GM12878 (cell line): ENCODE results near the gene FRMD3. TPM values are rescaled to one million over a fixed set of nuclear protein-coding genes. Genes with fewer than 3 reads are reported as not detected.

ENCODE experiments used
- ATAC-seq: fragments of 200-7000 bp; cut with Tn5 transposase; 3 replicates; pipeline ENCODE4 v1.9.1; 2020; ENCODE audit warnings: mild to moderate bottlenecking, moderate library complexity
- BruUV-seq: library from RNA; stranded (reverse); fragments of 400-500 nt; replicated peaks from 2 replicates; lab custom pipeline; 2021; lab: Mats Ljungman, UMichigan
- CTCF ChIA-PET: fragments of 300-600 bp; sonication (Branson Sonifier 250); formaldehyde crosslinking; extraction: SDS; loops from one replicate; lab custom pipeline; 2021; ENCODE audit warnings: inconsistent platforms; lab: Yijun Ruan, JAX
- POLR2A ChIA-PET: fragments of 350-600 bp; formaldehyde crosslinking; extraction: SDS; loops from one replicate; lab custom pipeline; 2021; ENCODE audit warnings: inconsistent platforms; lab: Charles Lee
- RAD21 ChIA-PET: fragments of 300-600 bp; sonication (Branson Sonifier 250); formaldehyde crosslinking; loops from one replicate; lab custom pipeline; 2023; ENCODE audit warnings: antibody characterized with exemption; ENCODE audit not compliant: unreplicated experiment; lab: Charles Lee
- SMC1A ChIA-PET: fragments of 300-600 bp; sonication (Branson Sonifier 250); formaldehyde crosslinking; loops from one replicate; lab custom pipeline; 2023; ENCODE audit not compliant: unreplicated experiment, uncharacterized antibody; lab: Charles Lee
- DNase-seq: peaks from one replicate; pipeline ENCODE4 v3.0.0-alpha.2; 2011; ENCODE audit warnings: low read depth, low spot score
- FAIRE-seq: peaks from 3 replicates; lab custom pipeline; 2011; peaks lifted over from hg19 to GRCh38; lab: Jason Lieb, UNC
- H2AFZ ChIP-seq: 2 replicates; pipeline ENCODE4 v1.6.0; 2011; ENCODE audit warnings: low read depth, low read length, control low read depth; ENCODE audit not compliant: control insufficient read depth
- H3K27ac ChIP-seq: 2 replicates; pipeline ENCODE4 v1.5.1; 2011; ENCODE audit warnings: control low read depth; ENCODE audit not compliant: control insufficient read depth, insufficient read depth
- H3K27me3 ChIP-seq, 2 experiments: replicated peaks in 1 of 2; 2 replicates each; pipeline versions ENCODE4 v1.6.0 to v1.6.1; 2011; ENCODE audit warnings: low read length in 1 of 2; ENCODE audit not compliant: control insufficient read depth in 2 of 2, insufficient read depth in 2 of 2
- H3K36me3 ChIP-seq, 2 experiments: 2 replicates each; pipeline ENCODE4 v1.5.1; 2011; ENCODE audit warnings: low read length in 1 of 2; ENCODE audit not compliant: control insufficient read depth in 2 of 2, insufficient read depth in 2 of 2
- H3K4me1 ChIP-seq: 2 replicates; pipeline ENCODE4 v1.6.1; 2011; ENCODE audit warnings: mild to moderate bottlenecking, low read length, moderate library complexity, mixed read lengths; ENCODE audit not compliant: control insufficient read depth, insufficient read depth
- H3K4me2 ChIP-seq: 2 replicates; pipeline ENCODE4 v1.6.0; 2011; ENCODE audit warnings: control low read depth; ENCODE audit not compliant: control insufficient read depth, insufficient read depth
- H3K4me3 ChIP-seq: fragments of 200-600 bp; sonication (generic); 2 replicates; pipeline ENCODE4 v1.5.1; 2016
- H3K79me2 ChIP-seq: 2 replicates; pipeline ENCODE4 v1.6.0; 2011; ENCODE audit warnings: low read length; ENCODE audit not compliant: control insufficient read depth, insufficient read depth
- H3K9ac ChIP-seq: 2 replicates; pipeline ENCODE4 v1.8.0; 2011; ENCODE audit warnings: low read length, control low read depth, mixed read lengths; ENCODE audit not compliant: control insufficient read depth, insufficient read depth
- H3K9me3 ChIP-seq: replicated peaks from 3 replicates; pipeline ENCODE4 v1.5.1; 2011; ENCODE audit warnings: mild to moderate bottlenecking, low read length; ENCODE audit not compliant: control insufficient read depth, insufficient read depth
- H4K20me1 ChIP-seq: 2 replicates; pipeline ENCODE4 v1.6.0; 2011; ENCODE audit not compliant: control insufficient read depth, insufficient read depth
- BRCA1 ChIP-seq: IDR thresholded peaks from 2 replicates; pipeline ENCODE4 v1.6.1; 2011; ENCODE audit warnings: low read depth, low read length, improper control_type of control experiment
- CBX5 ChIP-seq: sonication (generic); IDR thresholded peaks from 2 replicates; pipeline ENCODE4 v1.6.1; 2016; ENCODE audit warnings: low read depth, moderate library complexity, mild to moderate bottlenecking, inconsistent platforms
- CHD4 ChIP-seq: fragments of 200-600 bp; sonication (generic); IDR thresholded peaks from 2 replicates; pipeline ENCODE4 v1.6.1; 2016; ENCODE audit warnings: mild to moderate bottlenecking
- CREB1 ChIP-seq: IDR thresholded peaks from 2 replicates; pipeline ENCODE4 v1.6.1; 2012; ENCODE audit warnings: low read depth, mild to moderate bottlenecking, inconsistent platforms
- ETV6 ChIP-seq, 2 experiments: fragments of 450-650 bp in 1 of 2; IDR thresholded peaks in 1 of 2; conservative IDR thresholded peaks in 1 of 2; 2 replicates each; pipeline ENCODE4 v1.6.1; 2014; ENCODE audit warnings: antibody characterized with exemption in 1 of 2, borderline replicate concordance in 1 of 2, low read depth in 1 of 2, mild to moderate bottlenecking in 1 of 2, moderate library complexity in 1 of 2
- IKZF1 ChIP-seq: fragments of 450-650 bp; conservative IDR thresholded peaks from 2 replicates; pipeline ENCODE4 v1.6.1; 2017; ENCODE audit warnings: antibody characterized with exemption, mild to moderate bottlenecking
- KDM1A ChIP-seq: fragments of 200-600 bp; sonication (generic); IDR thresholded peaks from 2 replicates; pipeline ENCODE4 v1.6.1; 2016; ENCODE audit warnings: borderline replicate concordance
- KLF5 ChIP-seq: fragments of 450-650 bp; IDR thresholded peaks from 2 replicates; pipeline ENCODE4 v1.6.1; 2014; ENCODE audit warnings: mild to moderate bottlenecking; ENCODE audit not compliant: partially characterized antibody
- MTA2 ChIP-seq: fragments of 450-650 bp; IDR thresholded peaks from 2 replicates; pipeline ENCODE4 v1.6.1; 2016; ENCODE audit warnings: low read depth, mild to moderate bottlenecking, moderate library complexity
- NR2F1 ChIP-seq: fragments of 450-650 bp; conservative IDR thresholded peaks from 2 replicates; pipeline ENCODE4 v1.6.1; 2017; ENCODE audit warnings: mild to moderate bottlenecking
- PAX8 ChIP-seq: fragments of 450-650 bp; IDR thresholded peaks from 2 replicates; pipeline ENCODE4 v1.6.1; 2017; ENCODE audit warnings: mild to moderate bottlenecking, moderate library complexity
- SIX5 ChIP-seq: IDR thresholded peaks from 2 replicates; pipeline ENCODE4 v1.6.1; 2011; ENCODE audit warnings: mild to moderate bottlenecking, low read depth, low read length, moderate library complexity; ENCODE audit not compliant: severe bottlenecking
- SP1 ChIP-seq: IDR thresholded peaks from one replicate; pipeline ENCODE4 v1.6.1; 2011; ENCODE audit warnings: low read depth, low read length
- WGBS: methylation state at CpG from one replicate; pipeline ENCODE4 v1.1.6; 2016; ENCODE audit warnings: low lambda C conversion rate; ENCODE audit not compliant: insufficient replicate concordance, insufficient coverage; ENCODE audit errors: missing lambda C conversion rate; 5-methylcytosine and 5-hydroxymethylcytosine counted together
- in situ Hi-C: fragments of 300-500 bp; cut with MboI; formaldehyde crosslinking; loops from 9 replicates; pipeline ENCODE4 v1.14.3; 2018; ENCODE audit warnings: mixed read lengths
- intact Hi-C: fragments of 100-400 bp; cut with micrococcal nuclease; formaldehyde crosslinking; loops from one replicate; pipeline ENCODE4 v1.14.2; 2022; ENCODE audit not compliant: unreplicated experiment
- polyA plus RNA-seq, 11 experiments: library from polyadenylated mRNA; depleted of rRNA in 4 of 11; unstranded in 6 of 11; stranded (reverse) in 5 of 11; fragments of >200 nt; fragmentation: Nextera tagmentation in 4 of 11; fragmentation: Illumina TruSeq in 1 of 11; extraction: Ambion mirVana in 4 of 11; extraction: Trizol in 1 of 11; gene quantifications; 1 replicate in 1 of 11; 2 replicates in 10 of 11; pipeline versions ENCODE4 v1.2.1 to v1.2.3, GENCODE V29; 2011 to 2016; ENCODE audit warnings: inconsistent platforms in 2 of 11, missing spikeins in 2 of 11, low read depth in 1 of 11
- total RNA-seq, 4 experiments: library from RNA; depleted of rRNA in 3 of 4; stranded (reverse); fragments of >200 nt in 3 of 4; fragmentation: Illumina TruSeq in 1 of 4; extraction: Trizol in 1 of 4; gene quantifications; 2 replicates each; pipeline versions ENCODE4 v1.2.1 to v1.2.3, GENCODE V29; 2013 to 2021
- TF ChIP-seq, protein P1 (sequence below): fragments of 450-650 bp; formaldehyde crosslinking; IDR thresholded peaks from 2 replicates; pipeline ENCODE4 v1.4.0; 2022; ENCODE audit warnings: mild to moderate bottlenecking, moderate library complexity
- TF ChIP-seq, protein P2 (sequence below): fragments of 450-650 bp; IDR thresholded peaks from 2 replicates; pipeline ENCODE4 v1.6.1; 2017; ENCODE audit warnings: mild to moderate bottlenecking, moderate library complexity
- TF ChIP-seq, protein P3 (sequence below): IDR thresholded peaks from 2 replicates; pipeline ENCODE4 v1.6.1; 2012; ENCODE audit warnings: low read depth, low read length, improper control_type of control experiment
- TF ChIP-seq, protein P4 (sequence below): IDR thresholded peaks from 2 replicates; pipeline ENCODE4 v1.6.1; 2011; ENCODE audit warnings: low read depth, mild to moderate bottlenecking, low read length, moderate library complexity, borderline replicate concordance; ENCODE audit errors: extremely low read depth

FRMD3 gene
- total and polyA plus RNA-seq, 10 of the 15 experiments (the other 5 are each of a cell fraction or from before 2014, with no cell fraction given), result 0.04 to 0.68 (median 0.21) TPM; not detected in 1

DNA sequence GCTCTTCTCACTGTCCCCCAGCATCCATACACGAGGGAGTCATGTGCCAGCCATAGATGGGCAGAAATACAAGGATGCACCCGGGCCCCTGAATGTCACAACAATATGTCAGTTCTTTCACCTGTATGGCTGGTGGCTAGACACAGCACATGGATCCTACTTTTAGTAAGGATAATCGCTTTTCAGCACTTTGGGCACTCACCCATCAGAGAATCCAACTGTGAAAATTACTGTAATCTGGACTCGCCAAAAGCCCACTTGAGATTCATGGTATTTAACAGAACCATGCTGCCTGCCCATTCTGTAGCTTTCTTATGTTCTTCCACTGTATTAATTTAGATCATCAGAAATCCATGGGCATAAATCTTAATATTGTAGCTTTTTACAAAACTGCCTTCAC is 124.8 kb downstream of the FRMD3 start:
- no peak for FAIRE-seq
- no peak for TF ChIP-seq MTA2
- TF ChIP-seq PAX8, result no peak
- TF ChIP-seq KLF5, result no peak
- TF ChIP-seq KDM1A, result no peak
- TF ChIP-seq, protein P1, sequence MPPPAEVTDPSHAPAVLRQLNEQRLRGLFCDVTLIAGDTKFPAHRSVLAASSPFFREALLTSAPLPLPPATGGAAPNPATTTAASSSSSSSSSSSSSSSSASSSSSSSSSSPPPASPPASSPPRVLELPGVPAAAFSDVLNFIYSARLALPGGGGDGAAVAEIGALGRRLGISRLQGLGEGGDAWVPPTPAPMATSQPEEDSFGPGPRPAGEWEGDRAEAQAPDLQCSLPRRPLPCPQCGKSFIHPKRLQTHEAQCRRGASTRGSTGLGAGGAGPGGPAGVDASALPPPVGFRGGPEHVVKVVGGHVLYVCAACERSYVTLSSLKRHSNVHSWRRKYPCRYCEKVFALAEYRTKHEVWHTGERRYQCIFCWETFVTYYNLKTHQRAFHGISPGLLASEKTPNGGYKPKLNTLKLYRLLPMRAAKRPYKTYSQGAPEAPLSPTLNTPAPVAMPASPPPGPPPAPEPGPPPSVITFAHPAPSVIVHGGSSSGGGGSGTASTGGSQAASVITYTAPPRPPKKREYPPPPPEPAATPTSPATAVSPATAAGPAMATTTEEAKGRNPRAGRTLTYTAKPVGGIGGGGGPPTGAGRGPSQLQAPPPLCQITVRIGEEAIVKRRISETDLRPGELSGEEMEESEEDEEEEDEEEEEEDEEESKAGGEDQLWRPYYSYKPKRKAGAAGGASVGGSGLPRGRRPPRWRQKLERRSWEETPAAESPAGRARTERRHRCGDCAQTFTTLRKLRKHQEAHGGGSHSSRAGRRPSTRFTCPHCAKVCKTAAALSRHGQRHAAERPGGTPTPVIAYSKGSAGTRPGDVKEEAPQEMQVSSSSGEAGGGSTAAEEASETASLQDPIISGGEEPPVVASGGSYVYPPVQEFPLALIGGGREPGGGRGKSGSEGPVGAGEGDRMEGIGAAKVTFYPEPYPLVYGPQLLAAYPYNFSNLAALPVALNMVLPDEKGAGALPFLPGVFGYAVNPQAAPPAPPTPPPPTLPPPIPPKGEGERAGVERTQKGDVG, result no peak
- no peak for TF ChIP-seq SIX5
- no peak for TF ChIP-seq NR2F1
- TF ChIP-seq CHD4, result no peak
- TF ChIP-seq, protein P2, sequence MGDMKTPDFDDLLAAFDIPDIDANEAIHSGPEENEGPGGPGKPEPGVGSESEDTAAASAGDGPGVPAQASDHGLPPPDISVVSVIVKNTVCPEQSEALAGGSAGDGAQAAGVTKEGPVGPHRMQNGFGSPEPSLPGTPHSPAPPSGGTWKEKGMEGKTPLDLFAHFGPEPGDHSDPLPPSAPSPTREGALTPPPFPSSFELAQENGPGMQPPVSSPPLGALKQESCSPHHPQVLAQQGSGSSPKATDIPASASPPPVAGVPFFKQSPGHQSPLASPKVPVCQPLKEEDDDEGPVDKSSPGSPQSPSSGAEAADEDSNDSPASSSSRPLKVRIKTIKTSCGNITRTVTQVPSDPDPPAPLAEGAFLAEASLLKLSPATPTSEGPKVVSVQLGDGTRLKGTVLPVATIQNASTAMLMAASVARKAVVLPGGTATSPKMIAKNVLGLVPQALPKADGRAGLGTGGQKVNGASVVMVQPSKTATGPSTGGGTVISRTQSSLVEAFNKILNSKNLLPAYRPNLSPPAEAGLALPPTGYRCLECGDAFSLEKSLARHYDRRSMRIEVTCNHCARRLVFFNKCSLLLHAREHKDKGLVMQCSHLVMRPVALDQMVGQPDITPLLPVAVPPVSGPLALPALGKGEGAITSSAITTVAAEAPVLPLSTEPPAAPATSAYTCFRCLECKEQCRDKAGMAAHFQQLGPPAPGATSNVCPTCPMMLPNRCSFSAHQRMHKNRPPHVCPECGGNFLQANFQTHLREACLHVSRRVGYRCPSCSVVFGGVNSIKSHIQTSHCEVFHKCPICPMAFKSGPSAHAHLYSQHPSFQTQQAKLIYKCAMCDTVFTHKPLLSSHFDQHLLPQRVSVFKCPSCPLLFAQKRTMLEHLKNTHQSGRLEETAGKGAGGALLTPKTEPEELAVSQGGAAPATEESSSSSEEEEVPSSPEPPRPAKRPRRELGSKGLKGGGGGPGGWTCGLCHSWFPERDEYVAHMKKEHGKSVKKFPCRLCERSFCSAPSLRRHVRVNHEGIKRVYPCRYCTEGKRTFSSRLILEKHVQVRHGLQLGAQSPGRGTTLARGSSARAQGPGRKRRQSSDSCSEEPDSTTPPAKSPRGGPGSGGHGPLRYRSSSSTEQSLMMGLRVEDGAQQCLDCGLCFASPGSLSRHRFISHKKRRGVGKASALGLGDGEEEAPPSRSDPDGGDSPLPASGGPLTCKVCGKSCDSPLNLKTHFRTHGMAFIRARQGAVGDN, result no peak
- TF ChIP-seq ETV6 (conservative IDR thresholded peaks at IDR 0.05 in 1 of 2, IDR thresholded peaks at IDR 0.05 in 1 of 2; ENCODE audit: borderline replicate concordance in 1 of 2, low read depth in 1 of 2), result no peak
- TF ChIP-seq, protein P3, sequence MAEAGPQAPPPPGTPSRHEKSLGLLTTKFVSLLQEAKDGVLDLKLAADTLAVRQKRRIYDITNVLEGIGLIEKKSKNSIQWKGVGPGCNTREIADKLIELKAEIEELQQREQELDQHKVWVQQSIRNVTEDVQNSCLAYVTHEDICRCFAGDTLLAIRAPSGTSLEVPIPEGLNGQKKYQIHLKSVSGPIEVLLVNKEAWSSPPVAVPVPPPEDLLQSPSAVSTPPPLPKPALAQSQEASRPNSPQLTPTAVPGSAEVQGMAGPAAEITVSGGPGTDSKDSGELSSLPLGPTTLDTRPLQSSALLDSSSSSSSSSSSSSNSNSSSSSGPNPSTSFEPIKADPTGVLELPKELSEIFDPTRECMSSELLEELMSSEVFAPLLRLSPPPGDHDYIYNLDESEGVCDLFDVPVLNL, result no peak
- no peak for TF ChIP-seq SP1
- no peak for TF ChIP-seq BRCA1
- TF ChIP-seq CBX5, result no peak
- TF ChIP-seq, protein P4, sequence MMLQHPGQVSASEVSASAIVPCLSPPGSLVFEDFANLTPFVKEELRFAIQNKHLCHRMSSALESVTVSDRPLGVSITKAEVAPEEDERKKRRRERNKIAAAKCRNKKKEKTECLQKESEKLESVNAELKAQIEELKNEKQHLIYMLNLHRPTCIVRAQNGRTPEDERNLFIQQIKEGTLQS, result no peak
- no peak for TF ChIP-seq IKZF1
- TF ChIP-seq CREB1, result no peak

More for the DNA sequence above, 124.8 kb downstream of the FRMD3 start:
- Histone ChIP-seq H3K79me2 (no peaks in the 10 kb centered on the region), H3K9me3 (no peaks in the 10 kb centered on the region), H3K4me1 (no peaks in the 10 kb centered on the region), H3K9ac (no peak overlapping the region), H3K27ac (no peak overlapping the region), H3K4me3 (no peak overlapping the region), H4K20me1 (no peaks in the 10 kb centered on the region), H3K27me3 (no peaks in the 10 kb centered on the region), H3K4me2 (no peak overlapping the region), H3K36me3 (no peaks in the 10 kb centered on the region), H2AFZ (no peak overlapping the region)
- ChIA-PET RAD21 (no interaction called here), POLR2A (interaction anchor here (0.9 kb wide), 1 partner anchor 15 kb away, joined by 3 read pairs; no protein-coding TSS in a partner anchor), CTCF (no interaction called here), SMC1A (interaction anchor here (1.3 kb wide), 1 partner anchor 79 kb away, joined by 3 read pairs; no protein-coding TSS in a partner anchor)
- intact Hi-C loops, result no loop called here
- no TSS peak for BruUV-seq
- in situ Hi-C loops, result no loop called here
- DNase-seq (no peak), ATAC-seq (no peak)
- 14% methylated on average over 4 of the region's 4 CpGs for WGBS
